ENCODE data around the gene STAMBP. TPM values are rescaled to one million over a fixed set of nuclear protein-coding genes. Genes with fewer than 3 reads are reported as not detected.

The STAMBP gene
- total and polyA plus RNA-seq, 2 of the 4 experiments (the other 2 are of a cell fraction), result 29.7 to 38.7 TPM

- Histone ChIP-seq H2AK9ac (replicated peaks; ENCODE audit: low read depth, low read length, poor library complexity) (peak overlapping the region; percentile 76), H3K9ac (ENCODE audit: low read depth, low read length) (peak overlapping the region; percentile 34), H3K14ac (replicated peaks; ENCODE audit: low read depth, low read length) (peak overlapping the region; percentile 46), H3K4me2 (ENCODE audit: low read depth, low read length) (peak overlapping the region; percentile 70), H3K27me3 (ENCODE audit: control insufficient read depth, insufficient read depth, low read length) (no peaks in the 10 kb centered on the region), H2BK120ac (ENCODE audit: low read depth, low read length) (0 out of 2 replicates have a peak overlapping the region, but pooled peaks have one; percentile 7), H3K4me3 (ENCODE audit: insufficient read depth, low read depth, low read length) (no peak overlapping the region), H2BK15ac (ENCODE audit: low read depth, low read length) (no peak overlapping the region), H3K4me1 (ENCODE audit: control insufficient read depth, insufficient read depth, low read length) (peaks cover 26% of the 10 kb centered on the region), H3K23ac (ENCODE audit: low read depth, low read length) (peak overlapping the region; percentile 60; the same call in 1 of the 2 replicates), H2AK5ac (ENCODE audit: low read depth, low read length) (peak overlapping the region; percentile 73; the same call in 1 of the 2 replicates), H3K79me1 (ENCODE audit: low read depth in 1 of 2, low read length in 2 of 2) (peaks cover 26 to 89% of the 10 kb centered on the region in 2 experiments; a peak in 3 of 4 replicates), H3K18ac (ENCODE audit: low read depth, low read length) (0 out of 2 replicates have a peak overlapping the region, but pooled peaks have one; percentile 14), H3K56ac (ENCODE audit: extremely low read depth, insufficient read depth, low read length) (no peak overlapping the region), H2BK20ac (ENCODE audit: low read depth, low read length) (no peak overlapping the region), H4K91ac (ENCODE audit: insufficient read depth, low read depth, low read length) (no peak overlapping the region), H4K5ac (ENCODE audit: low read depth, low read length) (no peak overlapping the region), H3K9me3 (ENCODE audit: control insufficient read depth, insufficient read depth, low read length) (no peaks in the 10 kb centered on the region), H3K9me1 (ENCODE audit: insufficient read depth, low read length) (peaks cover 39% of the 10 kb centered on the region), H2AFZ (replicated peaks; ENCODE audit: low read length, poor library complexity) (peak overlapping the region; percentile 17), H3K36me3 (ENCODE audit: control insufficient read depth, insufficient read depth, low read length) (peaks cover 25% of the 10 kb centered on the region), H3K27ac (ENCODE audit: insufficient read depth, low read length) (peak overlapping the region; percentile 35; the same call in 1 of the 2 replicates), H4K20me1 (ENCODE audit: insufficient read depth, low read length) (peaks cover 79% of the 10 kb centered on the region), H3K4ac (ENCODE audit: low read depth, low read length) (peak overlapping the region; percentile 66), H2BK5ac (ENCODE audit: low read depth, low read length, poor library complexity, severe bottlenecking) (peak overlapping the region; percentile 37), H4K8ac (ENCODE audit: low read depth in 2 of 2, low read length in 2 of 2) (peak overlapping the region in 1 of 2 experiments; percentile 41; a peak in 2 of 4 replicates)
- ATAC-seq (ENCODE audit: low read depth) (0 out of 2 replicates have a peak, but pooled peaks have one; percentile 1), DNase-seq (peak; percentile 92)
- ChIA-PET CTCF (interaction anchor here (1.3 kb wide), 1 partner anchor 73 kb away, joined by 4 read pairs; no protein-coding TSS in a partner anchor), POLR2A (ENCODE audit: unreplicated experiment) (interaction anchor here (0.5 to 1.1 kb wide), 3 partner anchors 52 to 223 kb away, joined by 3 to 20 read pairs (median 4); partner anchors contain the start of gene STAMBP)
- no TSS peak for BruUV-seq (replicated peaks)
- no peak for TF ChIP-seq MXI1 (IDR thresholded peaks at IDR 0.05; ENCODE audit: borderline replicate concordance, low read depth, low read length)
- no peak for TF ChIP-seq RFX5 (IDR thresholded peaks at IDR 0.05; ENCODE audit: low read depth, low read length)
- no peak for TF ChIP-seq MAZ (IDR thresholded peaks at IDR 0.05; ENCODE audit: borderline replicate concordance, low read depth, low read length)
- TF ChIP-seq NFE2L2 (IDR thresholded peaks at IDR 0.05; ENCODE audit: low read depth, low read length), result no peak
- peak; percentile 71 for TF ChIP-seq RCOR1 (IDR thresholded peaks at IDR 0.05; ENCODE audit: insufficient replicate concordance, low read length)
- TF ChIP-seq CTCF (conservative IDR thresholded peaks at IDR 0.05; ENCODE audit: low read depth, low read length), result no peak
- TF ChIP-seq RAD21 (IDR thresholded peaks at IDR 0.05; ENCODE audit: low read length), result no peak
- intact Hi-C loops (cut with micrococcal nuclease) (no loop called here), dilution Hi-C loops (cut with HindIII; ENCODE audit: low sequenced_read_pairs, unreplicated experiment) (no loop called here), in situ Hi-C loops (cut with MboI; ENCODE audit: low sequenced_read_pairs) (no loop called here)
- 33% methylated on average over 4 of the region's 15 CpGs; no CpG with 5 or more reads in 1 of the 2 experiments for WGBS, 2 experiments (ENCODE audit: extremely low coverage in 2 of 2, insufficient read length in 1 of 2)
Observed at GRCh38 chr2:73896362-73897239, 67.8 kb downstream of the STAMBP start.

Measured in IMR-90 (cell line).